Ishikawa (cell line): ENCODE results near the gene SARDH.

Source experiments
- CEBPB ChIP-seq: IDR thresholded peaks from 2 replicates; pipeline ENCODE4 v1.6.1; 2012
- CREB1 ChIP-seq: IDR thresholded peaks from 2 replicates; pipeline ENCODE4 v1.6.1; 2012; ENCODE audit warnings: low read depth
- EGR1 ChIP-seq: IDR thresholded peaks from 2 replicates; pipeline ENCODE4 v1.6.1; 2012
- EP300 ChIP-seq: IDR thresholded peaks from 2 replicates; pipeline ENCODE4 v1.6.1; 2012; ENCODE audit warnings: borderline replicate concordance
- FOXM1 ChIP-seq: IDR thresholded peaks from 2 replicates; pipeline ENCODE4 v1.6.1; 2012; ENCODE audit warnings: low read depth, borderline replicate concordance
- MAX ChIP-seq: IDR thresholded peaks from 2 replicates; pipeline ENCODE4 v1.6.1; 2012
- NFIC ChIP-seq: IDR thresholded peaks from 2 replicates; pipeline ENCODE4 v1.6.1; 2012
- RAD21 ChIP-seq: IDR thresholded peaks from 2 replicates; pipeline ENCODE4 v1.6.1; 2012; ENCODE audit warnings: low read depth
- TAF1 ChIP-seq: IDR thresholded peaks from 2 replicates; pipeline ENCODE4 v1.6.1; 2012; ENCODE audit warnings: low read depth, mild to moderate bottlenecking
- TCF12 ChIP-seq: IDR thresholded peaks from 2 replicates; pipeline ENCODE4 v1.6.1; 2012; ENCODE audit warnings: low read depth
- TEAD4 ChIP-seq: IDR thresholded peaks from 2 replicates; pipeline ENCODE4 v1.6.1; 2012
- USF1 ChIP-seq: IDR thresholded peaks from 2 replicates; pipeline ENCODE4 v1.6.1; 2012
- YY1 ChIP-seq: IDR thresholded peaks from 2 replicates; pipeline ENCODE4 v1.6.1; 2012; ENCODE audit warnings: low read depth
- ZBTB7A ChIP-seq: IDR thresholded peaks from 2 replicates; pipeline ENCODE4 v1.6.1; 2012; ENCODE audit warnings: low read depth
- TF ChIP-seq, protein P1 (sequence below): IDR thresholded peaks from 2 replicates; pipeline ENCODE4 v1.6.1; 2012; ENCODE audit warnings: low read depth, mild to moderate bottlenecking

The SARDH gene

DNA sequence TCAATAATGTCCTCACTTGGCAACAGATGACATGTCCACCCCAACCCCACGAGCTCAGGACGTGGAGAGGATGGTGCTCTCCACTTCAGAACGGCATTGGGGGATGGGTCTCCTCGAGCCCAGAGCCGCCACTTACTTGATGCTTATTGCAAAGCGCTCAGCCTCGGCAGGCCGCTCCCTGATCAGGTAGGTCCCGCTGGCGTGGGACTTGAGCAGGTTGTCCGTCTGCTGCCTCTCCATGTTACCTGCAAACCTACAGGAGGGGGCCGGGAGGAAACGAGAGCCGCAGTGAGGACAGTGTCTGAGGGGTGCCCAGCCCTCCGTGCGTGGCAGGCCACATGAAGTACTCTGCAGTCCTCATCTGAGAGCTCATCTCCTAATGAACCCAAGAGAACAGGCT is 36.6 kb upstream of the SARDH start:
- TF ChIP-seq CREB1 = no peak
- no peak for TF ChIP-seq ZBTB7A
- TF ChIP-seq TEAD4 = no peak
- no peak for TF ChIP-seq FOXM1
- TF ChIP-seq EP300 = no peak
- no peak for TF ChIP-seq TAF1
- no peak for TF ChIP-seq EGR1
- TF ChIP-seq USF1 = no peak
- TF ChIP-seq TCF12 = no peak
- TF ChIP-seq MAX = no peak
- TF ChIP-seq NFIC = no peak
- TF ChIP-seq YY1 = no peak

DNA sequence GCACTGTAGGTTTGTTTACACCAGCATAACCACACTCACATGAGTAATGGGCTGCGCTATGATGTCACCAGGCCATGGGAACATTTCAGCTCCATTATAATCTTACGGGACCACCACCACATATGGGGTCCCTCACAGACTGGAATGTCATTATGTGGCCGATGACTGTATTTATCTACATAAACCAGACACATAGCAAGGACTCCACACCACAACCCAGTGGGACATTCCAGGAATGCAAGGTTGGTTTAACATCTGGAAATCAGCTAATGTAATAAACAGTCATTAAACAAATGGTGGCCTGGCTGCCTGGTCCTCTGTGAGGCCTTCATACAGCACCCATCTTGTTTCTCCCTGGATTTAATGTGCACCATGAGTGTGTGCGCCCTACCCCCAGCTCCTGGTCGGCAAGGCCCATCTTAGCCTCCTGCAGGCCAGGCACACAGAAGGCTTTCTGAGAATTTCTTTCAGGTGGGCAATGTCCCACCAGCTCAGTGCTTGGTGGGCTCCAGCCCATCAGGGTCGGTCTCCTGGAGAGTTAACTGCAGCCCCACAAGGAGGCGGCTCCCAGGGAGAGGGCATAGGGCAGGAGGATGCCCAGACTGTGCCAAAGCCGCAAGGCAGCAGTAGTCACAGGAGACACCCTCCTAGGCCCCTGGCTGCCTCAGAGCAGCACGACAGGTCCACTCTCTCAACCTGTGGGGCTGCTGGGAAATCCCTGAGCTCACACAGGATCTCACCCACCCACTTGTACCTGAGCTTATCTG is 35.9 kb upstream of the SARDH start:
- TF ChIP-seq MAX (no peak), TCF12 (no peak), CEBPB (no peak), ZBTB7A (no peak), USF1 (no peak), NFIC (no peak)
- TF ChIP-seq, protein P1, sequence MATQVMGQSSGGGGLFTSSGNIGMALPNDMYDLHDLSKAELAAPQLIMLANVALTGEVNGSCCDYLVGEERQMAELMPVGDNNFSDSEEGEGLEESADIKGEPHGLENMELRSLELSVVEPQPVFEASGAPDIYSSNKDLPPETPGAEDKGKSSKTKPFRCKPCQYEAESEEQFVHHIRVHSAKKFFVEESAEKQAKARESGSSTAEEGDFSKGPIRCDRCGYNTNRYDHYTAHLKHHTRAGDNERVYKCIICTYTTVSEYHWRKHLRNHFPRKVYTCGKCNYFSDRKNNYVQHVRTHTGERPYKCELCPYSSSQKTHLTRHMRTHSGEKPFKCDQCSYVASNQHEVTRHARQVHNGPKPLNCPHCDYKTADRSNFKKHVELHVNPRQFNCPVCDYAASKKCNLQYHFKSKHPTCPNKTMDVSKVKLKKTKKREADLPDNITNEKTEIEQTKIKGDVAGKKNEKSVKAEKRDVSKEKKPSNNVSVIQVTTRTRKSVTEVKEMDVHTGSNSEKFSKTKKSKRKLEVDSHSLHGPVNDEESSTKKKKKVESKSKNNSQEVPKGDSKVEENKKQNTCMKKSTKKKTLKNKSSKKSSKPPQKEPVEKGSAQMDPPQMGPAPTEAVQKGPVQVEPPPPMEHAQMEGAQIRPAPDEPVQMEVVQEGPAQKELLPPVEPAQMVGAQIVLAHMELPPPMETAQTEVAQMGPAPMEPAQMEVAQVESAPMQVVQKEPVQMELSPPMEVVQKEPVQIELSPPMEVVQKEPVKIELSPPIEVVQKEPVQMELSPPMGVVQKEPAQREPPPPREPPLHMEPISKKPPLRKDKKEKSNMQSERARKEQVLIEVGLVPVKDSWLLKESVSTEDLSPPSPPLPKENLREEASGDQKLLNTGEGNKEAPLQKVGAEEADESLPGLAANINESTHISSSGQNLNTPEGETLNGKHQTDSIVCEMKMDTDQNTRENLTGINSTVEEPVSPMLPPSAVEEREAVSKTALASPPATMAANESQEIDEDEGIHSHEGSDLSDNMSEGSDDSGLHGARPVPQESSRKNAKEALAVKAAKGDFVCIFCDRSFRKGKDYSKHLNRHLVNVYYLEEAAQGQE = no peak

GRCh38 chr9:133772581-133772980 is 34.4 kb upstream of the SARDH start:
- TF ChIP-seq TCF12 (no peak), FOXM1 (no peak)

GRCh38 chr9:133771486-133772482 is 33.6 kb upstream of the SARDH start:
- TF ChIP-seq CEBPB (no peak), ZBTB7A (no peak), YY1 (no peak), EP300 (no peak), FOXM1 (no peak), MAX (no peak), RAD21 (no peak), TAF1 (no peak)

- no peak for TF ChIP-seq YY1
- TF ChIP-seq USF1 = no peak
- TF ChIP-seq, protein P1 = no peak
- TF ChIP-seq CEBPB = no peak
- no peak for TF ChIP-seq EP300
- TF ChIP-seq CREB1 = no peak
- TF ChIP-seq MAX = no peak
- no peak for TF ChIP-seq TEAD4
- no peak for TF ChIP-seq ZBTB7A
- TF ChIP-seq RAD21 = no peak
- TF ChIP-seq TCF12 = no peak
- TF ChIP-seq NFIC = no peak
- no peak for TF ChIP-seq FOXM1
Observed at GRCh38 chr9:133770076-133770777, 32.1 kb upstream of the SARDH start.
